ENCODE results near the gene KY. TPM values are rescaled to one million over a fixed set of nuclear protein-coding genes. Genes with fewer than 3 reads are reported as not detected.

Gene KY
- total and polyA plus RNA-seq, 2 of the 8 experiments (the other 6 are each of a cell fraction or from before 2014, with no cell fraction given): not detected

GRCh38 chr3:134699141-134699711, 48.4 kb upstream of the KY start (continued):
- TF ChIP-seq CHD7 (IDR thresholded peaks at IDR 0.05; ENCODE audit: insufficient replicate concordance, low read length): no peak
- no peak for TF ChIP-seq CTBP2 (IDR thresholded peaks at IDR 0.05; ENCODE audit: borderline replicate concordance, insufficient read depth, insufficient read length, low read length)
- TF ChIP-seq HDAC2 (IDR thresholded peaks at IDR 0.05; ENCODE audit: borderline replicate concordance in 1 of 2, low read depth in 2 of 2, low read length in 2 of 2): no peak
- TF ChIP-seq ASH2L (IDR thresholded peaks at IDR 0.05; ENCODE audit: low read length): no peak
- TF ChIP-seq SRF (IDR thresholded peaks at IDR 0.05; ENCODE audit: low read depth, low read length): no peak
- TF ChIP-seq TCF12 (IDR thresholded peaks at IDR 0.05; ENCODE audit: low read depth, low read length): no peak

Data from H1 (cell line).